ENCODE results near the gene CLCN4.

The CLCN4 gene

DNA sequence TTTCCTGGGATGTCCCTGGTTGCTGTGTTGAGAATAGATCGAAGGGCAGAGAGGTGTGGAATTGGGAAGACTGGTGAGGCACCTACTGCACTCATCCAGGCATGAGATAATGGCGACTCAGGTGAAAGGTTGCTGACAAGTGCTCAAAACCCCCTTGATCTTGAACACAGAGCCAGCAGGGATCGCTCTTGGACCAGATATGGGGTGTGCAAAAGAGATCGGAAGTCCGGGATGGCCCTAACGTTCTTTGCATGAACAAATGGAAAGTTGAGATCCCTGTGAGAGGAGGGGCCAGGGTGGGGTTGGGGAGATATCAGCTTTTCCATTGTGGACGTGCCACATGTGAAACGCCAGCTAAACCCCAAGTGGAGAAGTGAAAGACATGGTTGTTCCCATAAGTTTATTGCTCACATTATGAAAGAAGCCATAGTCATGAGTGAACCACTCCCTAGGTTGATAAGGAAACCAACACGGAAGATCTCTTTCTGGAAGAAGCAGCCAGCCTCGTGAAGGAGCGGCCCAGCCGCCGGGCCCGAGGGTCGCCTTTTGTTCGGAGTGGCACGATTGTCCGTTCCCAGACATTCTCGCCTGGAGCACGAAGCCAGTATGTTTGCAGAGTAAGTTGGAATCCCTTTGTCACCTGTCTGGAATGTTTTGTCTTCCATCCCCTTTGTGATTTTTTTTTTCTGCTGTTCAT, 22.6 kb upstream of the CLCN4 start:
- DNase-seq = no peak

DNA sequence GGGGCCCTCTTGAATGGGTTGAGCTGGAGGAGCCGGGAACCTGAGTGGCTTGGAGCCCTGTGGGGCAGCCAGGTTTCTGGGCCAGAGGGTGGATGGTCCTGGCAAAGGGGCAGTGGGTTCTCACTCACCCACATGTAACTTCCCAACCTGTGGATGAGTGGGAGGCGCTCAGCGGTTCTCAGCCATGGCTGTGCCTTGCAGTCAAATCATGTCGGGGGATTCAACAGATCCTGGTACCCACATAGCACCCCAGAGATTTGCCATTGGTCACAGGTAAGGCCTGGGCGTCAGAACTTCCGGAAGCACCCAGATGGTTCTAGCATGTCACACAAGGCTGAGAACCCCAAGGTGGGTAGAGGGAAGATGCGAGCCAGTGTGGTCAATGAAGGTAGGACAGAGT, 21.9 kb upstream of the CLCN4 start:
- DNase-seq = no peak

DNA sequence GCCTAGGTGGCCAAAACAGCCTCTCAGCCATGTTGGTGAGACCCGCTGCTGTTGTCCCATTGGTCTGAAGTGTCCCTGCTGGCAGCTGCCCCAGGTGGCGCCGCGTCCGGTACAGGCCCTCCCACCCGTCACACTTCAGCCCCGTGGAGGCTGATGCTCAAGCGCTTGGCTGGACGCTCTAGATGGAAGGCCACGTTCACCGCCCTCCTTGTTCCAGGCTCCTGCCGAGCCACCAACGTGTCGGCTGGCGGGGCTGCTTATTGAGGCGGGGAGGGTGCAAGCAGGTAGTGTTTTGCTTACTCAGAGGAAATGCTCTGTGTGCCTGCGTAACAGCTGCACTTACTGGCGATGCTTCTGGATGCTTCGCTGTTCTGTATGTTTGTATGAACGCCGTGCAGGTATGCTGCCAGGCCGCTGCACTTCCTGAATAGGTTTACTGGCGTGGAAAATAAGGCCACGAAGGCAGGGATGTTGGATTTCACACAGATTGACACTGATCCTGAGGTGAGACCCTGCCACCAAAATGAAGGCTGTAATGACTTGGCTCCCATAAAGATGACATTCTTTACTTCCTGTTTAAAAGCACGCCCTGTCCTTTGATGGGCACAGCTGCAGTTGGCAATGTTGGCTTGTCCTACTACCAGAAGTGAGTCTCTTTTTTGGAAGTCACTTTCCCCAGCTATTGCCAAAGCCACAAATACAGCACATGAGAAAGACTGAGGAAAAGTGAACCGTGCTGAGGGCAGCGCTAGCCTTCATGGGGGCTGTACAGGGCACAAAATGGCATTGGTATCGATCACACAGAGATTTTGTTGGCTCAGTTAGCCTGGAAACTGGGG, 21.0 kb upstream of the CLCN4 start:
- no peak for DNase-seq

DNA sequence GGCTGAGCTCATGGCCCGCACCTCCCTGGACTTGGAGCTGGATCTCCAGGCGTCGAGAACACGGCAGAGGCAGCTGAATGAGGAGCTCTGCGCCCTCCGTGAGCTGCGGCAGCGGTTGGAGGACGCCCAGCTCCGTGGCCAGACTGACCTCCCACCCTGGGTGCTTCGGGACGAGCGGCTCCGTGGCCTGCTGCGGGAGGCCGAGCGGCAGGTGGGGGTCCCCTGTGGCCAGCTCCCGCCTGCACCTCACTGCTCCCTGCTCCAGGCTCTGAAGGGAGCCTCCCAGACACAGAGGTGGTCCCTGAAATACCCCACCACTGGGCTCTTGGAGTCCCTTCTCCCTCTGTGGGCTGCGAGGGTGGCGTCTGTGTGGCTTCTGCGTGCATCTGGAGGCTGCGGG, 18.0 kb upstream of the CLCN4 start:
- DNase-seq = no peak

DNA sequence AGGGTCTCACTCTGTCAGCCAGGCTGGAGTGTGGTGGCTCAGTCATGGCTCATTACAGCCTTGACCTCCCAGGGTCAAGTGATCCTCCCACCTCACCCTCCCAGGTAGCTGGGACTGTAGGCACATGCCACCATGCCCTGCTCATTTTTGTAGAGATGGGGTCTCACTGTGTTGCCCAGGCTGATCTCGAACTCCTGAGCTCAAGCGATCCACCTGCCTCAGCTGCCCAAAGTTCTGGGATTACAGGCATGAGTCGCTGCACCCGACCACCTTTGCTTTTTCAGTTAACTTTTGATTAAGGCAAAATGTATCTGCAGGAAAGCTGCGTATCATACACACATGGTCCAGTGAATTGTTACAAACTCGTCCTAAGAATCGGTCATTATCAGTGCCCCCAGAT, 16.5 kb upstream of the CLCN4 start:
- DNase-seq = no peak

DNA sequence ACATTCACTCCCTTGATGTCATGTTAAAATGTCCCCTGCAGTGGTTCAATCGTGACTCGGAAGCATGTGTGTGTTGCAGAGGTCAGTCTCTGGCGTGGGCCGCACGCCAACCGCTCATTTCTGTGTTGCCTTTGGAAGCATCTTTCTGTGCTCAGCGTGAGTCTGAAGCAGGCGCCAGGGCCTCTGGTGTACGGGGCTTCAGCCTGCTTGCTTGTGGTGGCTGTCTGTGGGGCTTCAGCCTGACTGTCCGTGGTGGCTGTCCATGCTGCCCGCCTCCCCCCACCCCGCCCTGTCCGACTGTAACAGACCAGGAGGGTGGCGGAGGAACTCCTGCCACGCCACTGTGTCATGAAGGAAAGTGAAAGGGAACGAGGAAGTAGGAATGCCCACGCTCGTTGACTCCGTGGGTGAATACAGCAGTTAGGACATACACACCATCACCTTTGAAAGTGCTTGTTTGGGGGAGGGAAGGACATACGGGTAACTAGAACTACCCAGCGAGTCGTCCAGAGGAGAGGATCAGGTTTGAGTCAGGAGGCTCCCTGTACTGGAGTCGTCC, 14.7 kb upstream of the CLCN4 start:
- no peak for DNase-seq

DNA sequence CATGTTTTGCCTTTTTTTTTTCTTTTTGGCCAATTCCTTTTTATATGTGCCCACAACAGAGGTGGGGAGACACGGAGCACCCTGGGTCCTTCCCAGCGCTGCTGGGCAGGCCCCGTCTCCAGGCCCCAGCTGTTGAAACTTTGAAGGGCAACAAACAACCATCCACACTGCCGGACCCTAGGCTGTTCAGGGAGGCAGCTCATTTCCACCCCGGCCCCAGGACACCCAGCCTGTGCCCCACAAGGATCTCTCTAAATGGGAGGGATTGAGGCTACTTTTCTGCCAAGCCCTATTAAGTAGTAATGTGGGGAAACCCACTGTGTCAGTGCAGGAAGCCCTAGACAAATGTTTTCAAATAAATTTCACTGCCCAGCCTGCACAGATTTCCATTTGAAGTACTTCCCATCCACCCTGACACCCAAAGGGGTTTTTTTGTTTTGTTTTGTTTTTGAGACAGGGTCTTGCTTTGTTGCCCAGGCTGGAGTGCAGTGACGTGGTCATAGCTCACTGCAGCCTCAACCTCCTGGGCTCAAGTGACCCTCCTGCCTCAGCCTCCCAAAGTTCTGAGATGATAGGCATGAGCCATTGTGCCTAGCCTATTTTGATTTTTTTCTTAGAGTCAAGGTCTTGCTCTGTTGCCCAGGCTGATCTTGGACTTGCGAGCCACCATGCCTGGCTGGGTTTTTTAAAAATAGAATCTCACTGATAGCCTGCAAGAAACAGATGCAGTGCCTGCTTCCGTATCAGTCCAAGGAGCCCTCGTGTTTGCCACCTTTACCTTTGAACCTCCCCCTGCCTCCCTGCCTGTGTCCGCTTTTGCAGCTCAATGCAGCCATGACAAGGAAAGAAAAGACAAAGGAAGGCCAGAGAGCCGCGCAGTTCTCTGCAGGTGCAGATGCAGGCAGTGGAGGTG, 13.4 kb upstream of the CLCN4 start:
- DNase-seq = no peak

DNA sequence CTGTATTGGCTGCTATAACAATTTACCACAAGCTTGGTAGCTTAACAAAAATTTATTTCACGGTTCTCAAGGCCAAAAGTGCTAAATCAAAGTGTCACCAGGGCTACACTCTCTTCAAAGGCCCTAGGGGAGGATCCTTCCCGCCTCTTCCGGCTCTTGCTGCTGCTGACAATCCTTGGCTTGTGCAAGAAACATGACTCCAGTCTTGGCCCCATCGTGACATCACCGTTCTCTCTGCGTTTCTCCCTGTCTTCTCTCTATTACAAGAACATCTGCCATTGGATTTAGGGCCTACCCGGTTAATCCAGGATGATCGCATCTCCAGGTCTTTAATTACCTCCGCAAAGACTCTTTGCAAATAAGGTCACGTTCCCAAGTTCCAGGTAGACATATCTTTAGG, 10.4 kb upstream of the CLCN4 start:
- no peak for DNase-seq

DNA sequence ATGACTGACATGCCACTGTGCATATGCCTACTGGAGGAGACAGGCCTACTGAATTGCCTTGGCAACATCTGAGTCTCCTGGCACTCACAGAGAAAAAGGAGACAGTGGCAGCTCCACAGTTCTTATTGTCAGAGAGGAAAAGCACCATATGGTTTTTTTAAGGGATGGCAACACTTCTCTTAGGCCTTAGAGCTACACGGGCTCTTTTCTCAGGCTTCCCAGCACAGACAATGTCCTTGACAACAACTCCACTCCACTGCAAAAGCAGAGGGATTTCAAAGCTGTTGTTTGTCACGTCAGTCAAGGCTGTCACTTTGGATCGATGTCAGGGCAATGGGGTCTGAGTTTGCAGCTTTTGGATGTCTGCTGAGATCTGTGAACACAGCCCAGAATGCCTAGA, 4.7 kb upstream of the CLCN4 start:
- no peak for DNase-seq

DNA sequence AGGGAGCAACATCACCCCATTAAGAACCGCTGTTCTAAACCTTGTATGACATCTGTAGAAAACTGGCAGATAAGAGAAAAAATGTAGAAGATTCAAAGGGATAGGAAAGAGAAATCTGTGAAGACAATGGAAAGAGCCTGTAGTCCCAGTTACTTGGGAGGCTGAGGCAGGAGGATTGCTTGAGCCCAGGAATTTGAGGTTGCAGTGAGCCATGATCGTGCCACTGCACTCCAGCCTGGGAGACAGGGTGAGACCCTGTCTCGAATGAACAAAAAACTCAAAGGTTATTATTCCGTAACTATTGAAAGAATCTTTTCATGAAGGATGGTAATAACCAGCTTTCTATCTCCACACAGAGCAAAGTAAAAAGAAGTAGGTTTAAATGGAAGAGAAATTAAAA, 1.6 kb upstream of the CLCN4 start:
- no peak for DNase-seq

DNA sequence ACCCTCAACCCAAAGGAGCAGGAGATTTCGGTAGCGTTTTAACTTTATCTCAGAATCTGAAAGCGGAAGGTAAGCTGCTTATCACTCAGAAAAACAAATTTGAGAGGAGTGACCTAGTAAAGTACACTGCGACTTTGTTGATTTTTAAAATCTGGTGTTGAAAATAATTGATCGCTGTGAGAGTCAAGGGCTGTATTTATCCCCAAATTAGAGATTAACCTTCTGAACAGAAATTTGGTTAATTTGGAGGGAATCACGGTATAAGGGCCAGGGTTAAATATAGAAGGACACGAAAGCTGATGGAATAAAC, 212 bp downstream of the CLCN4 start:
- no peak for DNase-seq

DNA sequence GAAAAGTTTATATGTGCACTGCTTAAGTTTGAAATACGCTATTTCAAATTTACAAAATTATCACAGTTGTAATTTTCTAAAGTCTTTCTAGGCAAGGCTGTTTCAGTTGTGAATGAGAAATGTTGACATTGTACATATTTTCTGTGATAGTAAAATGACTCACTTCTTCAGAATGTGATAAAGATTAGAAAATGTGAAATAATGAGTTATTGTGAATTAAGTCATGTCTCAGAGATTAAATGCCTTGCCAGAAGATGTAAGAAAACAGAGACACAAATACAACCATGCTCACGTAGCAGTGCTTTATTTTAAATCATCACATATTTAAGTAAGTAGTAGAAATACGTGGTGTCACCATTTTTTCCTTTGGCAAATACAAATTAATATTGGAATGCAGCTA, 768 bp downstream of the CLCN4 start:
- DNase-seq = no peak

DNA sequence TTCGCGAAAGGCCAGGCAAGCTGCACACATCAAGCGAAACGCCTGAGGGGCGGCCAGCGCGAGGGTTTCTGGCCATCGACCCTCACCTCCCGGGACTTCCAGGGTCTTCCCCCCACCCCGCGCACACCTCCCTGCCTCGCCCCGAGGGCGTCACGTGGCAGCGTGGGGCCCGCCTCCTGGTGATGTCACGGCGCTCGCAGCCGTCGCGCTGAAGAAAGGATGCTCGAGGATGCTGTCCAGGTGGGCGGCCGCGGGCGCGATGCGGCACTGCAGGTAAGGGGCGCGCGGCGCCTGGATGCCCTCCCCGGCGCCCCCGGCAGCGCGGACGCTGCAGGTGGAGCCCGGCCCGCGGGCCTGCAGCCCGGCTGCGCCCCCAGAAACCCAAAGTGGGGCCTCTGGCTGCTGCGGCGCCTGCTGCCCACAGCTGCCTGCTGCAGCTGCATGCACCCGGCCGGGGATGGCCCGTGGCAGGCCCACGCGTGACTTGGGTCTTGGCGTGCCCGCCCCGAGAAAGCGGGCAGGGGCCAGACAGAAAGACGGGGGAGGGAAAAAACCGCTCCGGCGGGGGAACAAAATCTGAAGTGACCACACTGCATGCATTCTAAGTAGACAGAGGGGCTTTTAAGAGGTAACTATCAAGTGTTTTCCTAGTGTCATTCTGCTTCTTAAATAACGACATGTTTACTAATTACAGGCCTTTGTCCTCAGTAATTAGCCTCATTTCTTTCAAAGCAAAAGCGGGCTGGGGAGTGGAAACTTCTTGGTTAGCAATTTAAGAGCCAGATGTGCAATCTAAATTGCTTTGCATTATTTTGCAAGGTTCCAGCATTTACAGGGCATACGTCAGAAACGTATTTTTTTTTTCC, 1.7 kb downstream of the CLCN4 start:
- no peak for DNase-seq

DNA sequence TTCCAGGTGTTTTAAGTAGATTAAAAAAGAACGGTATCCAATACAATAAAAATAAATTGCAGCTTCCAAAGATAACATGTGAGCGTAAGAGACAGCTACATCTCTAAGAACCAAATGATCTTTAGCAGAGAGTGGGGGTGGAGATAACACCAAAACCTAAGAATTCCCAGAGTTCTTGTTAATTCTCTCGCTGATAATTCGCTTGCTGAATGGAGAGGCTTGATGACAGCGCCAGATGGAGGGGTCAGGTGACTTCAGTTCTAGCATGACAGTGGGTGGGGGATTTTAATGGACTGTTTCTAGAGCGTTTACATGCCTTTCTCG, 2.3 kb downstream of the CLCN4 start:
- no peak for DNase-seq

DNA sequence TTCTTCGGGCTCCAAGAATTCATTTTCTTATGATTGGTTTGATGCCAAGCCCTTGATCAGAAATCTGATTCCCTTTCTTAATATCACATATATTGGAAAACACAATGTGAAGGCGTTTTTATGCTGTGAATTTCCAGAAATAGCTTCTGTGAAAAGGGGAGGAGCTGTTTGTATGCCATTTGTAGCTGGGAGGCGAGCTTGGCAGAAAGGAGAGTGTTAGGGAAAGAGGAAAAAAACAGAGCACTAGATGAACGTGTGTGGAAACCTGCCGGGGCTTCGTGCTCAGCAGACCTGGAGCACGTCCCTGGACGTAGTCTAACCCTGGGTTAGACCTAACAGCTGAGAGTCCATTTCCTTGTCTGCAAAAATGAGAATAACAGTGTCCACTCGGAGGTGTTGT, 3.4 kb downstream of the CLCN4 start:
- no peak for DNase-seq

DNA sequence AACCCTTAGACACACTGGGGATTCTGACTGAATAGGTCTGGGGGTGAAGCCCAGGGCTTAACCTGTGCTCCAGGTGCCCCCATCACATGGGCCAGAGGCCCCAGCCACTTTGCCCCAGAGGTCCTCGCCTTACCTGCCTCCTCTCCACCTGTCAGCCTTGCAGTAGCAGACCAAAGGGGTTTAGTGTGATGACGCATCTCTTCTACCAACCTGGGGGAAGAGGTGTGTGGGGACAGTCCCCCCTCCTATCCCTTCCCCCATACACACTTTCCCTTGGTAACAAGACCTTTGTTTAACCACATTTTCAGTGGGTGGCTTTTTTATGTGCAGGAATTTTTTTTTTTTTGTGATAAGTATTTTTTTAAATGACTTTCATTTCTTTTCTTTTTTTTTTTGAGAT, 6.3 kb downstream of the CLCN4 start:
- no peak for DNase-seq

DNA sequence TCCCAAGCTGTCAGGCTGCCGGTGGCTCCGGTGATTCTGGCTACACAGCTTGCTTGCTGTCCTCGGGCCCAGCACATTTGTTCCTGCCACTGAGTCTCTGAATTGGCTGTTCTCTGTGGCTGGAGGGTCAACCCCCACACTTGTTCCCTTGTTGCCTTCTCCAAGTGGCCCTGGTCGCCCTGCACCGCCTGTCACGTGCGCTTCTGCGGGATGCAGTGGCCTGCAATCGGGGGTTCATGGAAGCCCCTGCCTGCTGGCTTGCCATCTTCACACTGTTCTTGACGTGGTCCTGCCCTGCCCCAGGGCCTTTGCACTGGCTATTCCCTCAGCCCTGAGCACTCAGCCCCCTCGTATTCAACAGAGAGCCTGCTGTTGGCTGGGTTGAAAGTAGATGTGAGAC, 8.1 kb downstream of the CLCN4 start:
- no peak for DNase-seq

DNA sequence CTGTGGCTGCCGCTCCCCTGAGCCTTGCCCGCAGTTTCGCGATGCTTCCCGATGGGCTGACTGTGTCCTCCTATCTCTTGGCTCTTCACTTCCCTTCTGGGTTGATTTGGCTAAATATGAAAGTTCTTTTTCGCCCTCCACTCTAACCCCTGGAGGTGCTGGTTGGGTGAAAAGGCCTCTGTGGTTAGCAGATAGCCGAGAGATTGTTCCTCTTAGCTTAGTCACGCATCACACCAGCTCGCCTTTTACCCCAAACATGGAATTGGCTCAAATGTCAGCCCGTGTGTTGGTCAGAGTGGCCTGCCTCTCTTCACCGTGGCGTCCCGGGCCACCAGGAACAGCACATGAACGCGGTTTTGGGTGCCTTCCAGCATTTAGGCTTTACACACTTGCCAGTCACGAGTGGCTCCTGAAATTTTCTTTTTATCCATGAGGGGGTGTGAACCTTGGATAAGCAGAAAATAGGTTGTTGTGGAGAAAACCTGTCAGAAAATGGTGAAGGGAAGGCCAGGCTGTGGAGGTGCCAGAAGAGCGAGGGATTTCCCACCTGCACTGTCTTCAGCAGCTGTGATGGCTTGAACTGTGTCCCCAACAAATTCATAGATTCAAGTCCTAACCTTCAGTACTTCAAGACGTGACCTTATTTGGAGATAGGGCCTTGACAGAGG, 8.9 kb downstream of the CLCN4 start:
- no peak for DNase-seq

DNA sequence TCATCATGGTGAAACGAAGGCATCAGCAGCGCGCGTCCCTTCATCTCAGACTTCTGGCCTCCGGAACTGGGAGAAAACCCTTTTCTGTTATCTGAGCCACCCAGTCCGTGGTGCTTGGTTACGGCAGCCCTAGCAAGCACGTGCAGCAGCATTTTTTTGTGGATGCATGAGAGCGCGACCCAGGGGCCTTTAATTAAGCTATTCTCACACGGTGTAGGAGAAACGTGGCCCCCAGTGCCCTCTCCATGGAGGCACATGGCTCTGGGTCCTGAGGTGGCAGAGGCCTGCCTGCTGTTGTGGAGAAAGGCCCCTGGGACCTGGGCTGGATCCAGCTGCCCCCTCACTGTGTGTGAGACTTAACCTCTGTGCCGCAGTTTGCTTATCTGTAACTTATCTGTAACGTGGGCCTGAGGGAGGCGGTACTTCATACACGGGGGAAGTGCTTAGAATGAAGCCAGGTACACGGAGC, 9.5 kb downstream of the CLCN4 start:
- no peak for DNase-seq

DNA sequence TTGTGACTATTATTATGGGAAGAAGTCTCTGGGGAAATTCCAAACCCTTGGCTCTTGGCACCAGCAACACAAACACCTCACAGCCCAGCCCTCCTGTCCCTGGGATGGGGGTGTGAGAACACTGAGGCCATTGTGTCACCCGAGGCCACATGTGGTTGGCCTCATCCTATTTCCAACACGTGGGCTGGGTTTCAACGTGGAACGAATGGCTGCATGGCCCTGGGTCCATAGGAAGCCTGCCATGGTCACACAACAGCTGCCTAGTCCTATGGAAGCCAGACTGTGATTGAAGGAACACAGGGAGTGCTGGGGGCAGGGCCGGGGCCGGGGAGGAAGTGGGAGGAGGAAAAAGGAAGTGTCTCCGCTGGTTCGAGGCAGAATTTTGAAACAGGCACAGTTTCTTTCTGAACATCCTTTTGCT, 10.0 kb downstream of the CLCN4 start:
- peak; percentile 9 for DNase-seq

DNA sequence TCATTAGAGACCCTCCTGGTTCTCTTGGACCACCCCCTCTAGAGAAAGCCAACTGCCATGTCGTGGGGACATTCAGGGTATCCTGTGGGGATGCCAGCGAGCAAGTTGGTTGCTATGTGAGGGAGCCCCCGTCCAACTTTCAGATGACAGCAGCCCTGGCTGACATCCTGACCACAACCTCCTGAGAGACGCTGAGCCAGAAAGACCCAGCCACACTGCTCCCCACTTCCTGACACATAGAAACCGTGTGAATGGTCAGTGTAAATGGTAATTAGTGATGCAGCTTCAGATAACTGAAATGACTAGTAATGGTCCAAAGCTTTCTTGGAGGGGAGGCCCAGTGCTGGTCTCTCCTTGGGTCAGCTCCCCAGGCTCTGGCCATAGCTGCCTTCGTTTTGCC, 10.8 kb downstream of the CLCN4 start:
- DNase-seq = no peak

DNA sequence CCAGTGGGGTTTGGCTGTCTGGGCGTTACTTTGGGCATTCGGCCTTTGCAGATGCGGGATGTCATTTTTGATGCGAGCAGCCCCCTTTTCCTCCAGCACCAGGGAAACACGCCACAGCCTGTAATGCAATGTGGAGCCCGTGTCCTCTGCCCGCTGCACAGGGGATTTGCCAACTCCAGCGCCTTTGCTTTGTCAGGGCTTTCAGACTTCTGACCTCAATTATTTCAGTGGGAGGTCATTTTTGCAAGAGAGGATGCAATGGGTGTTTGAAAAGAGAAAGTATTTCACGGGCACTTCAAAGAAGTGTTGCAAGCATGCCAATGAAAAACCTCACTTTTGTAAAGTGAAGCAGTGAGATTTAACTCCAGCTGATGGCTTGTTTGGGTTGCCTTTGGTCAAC, 11.5 kb downstream of the CLCN4 start:
- DNase-seq = no peak
